Uterus (tissue), 2 donors: Measurements from ENCODE around the gene MRPL36.

Experiments
- CTCF ChIP-seq, 4 experiments: fragments of 200-600 bp in 2 of 4; fragments of 450-650 bp in 2 of 4; sonication (generic) in 2 of 4; IDR thresholded peaks; one replicate each; pipeline ENCODE4 v1.5.1; 2016 to 2019; ENCODE audit warnings: antibody characterized with exemption in 4 of 4, mild to moderate bottlenecking in 2 of 4, moderate library complexity in 1 of 4
- POLR2A ChIP-seq, 2 donors: fragments of 450-650 bp; IDR thresholded peaks; one replicate each; pipeline ENCODE4 v1.6.1; 2016; ENCODE audit warnings: antibody characterized with exemption in 2 of 2, mild to moderate bottlenecking in 1 of 2, moderate library complexity in 1 of 2

- TF ChIP-seq POLR2A (IDR thresholded peaks at IDR 0.05) (no peak), CTCF (IDR thresholded peaks at IDR 0.05) (no peak)
These were observed 48.0 kb upstream of the MRPL36 start for GRCh38 chr5:1847611-1848010.
